ENCODE measurements around the gene WDR41. TPM values are rescaled to one million over a fixed set of nuclear protein-coding genes. Genes with fewer than 3 reads are reported as not detected.

The WDR41 gene
- polyA plus RNA-seq, 4 donors, result 7.2 to 26.5 (median 10.7) TPM

DNA sequence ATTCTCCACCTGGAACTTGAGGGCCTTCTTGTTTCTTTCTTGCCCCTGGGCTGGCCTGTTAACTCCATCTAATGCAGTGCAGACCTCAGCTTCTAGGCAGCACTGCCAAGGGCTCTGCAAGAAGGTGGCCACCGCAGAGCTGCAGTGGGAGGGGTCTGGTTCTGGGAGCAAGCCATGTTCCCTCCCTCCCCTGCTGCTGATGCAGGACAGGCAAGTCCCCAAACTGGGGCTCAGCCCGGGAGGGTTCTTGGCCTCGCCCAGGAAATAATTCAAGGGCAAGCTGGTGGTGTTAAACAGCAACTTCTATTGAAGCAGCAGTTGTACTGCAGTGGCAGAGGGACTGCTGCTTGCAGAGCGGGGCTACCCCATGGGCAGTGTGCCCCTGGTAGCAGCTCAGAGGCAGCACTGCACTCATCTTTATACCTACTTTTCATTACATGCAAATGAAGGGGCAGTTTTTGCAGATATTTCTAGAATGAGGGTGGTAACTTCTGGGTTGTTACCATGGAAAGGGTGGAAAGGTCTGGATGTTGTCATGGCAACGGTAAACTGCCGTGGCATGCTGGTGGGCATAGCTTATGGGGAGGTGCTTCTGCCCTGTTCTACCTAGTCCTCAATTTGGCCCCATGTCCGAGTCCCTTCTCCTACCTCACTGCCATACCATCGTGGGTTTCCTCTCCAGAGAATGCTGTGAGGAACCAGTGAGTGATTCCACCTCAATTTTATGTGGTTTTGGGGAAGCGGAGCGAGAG, 82.1 kb downstream of the WDR41 start:
- Histone ChIP-seq H3K4me1 (ENCODE audit: control insufficient read depth in 3 of 3, insufficient read depth in 2 of 3, low read depth in 1 of 3, low read length in 2 of 3) (no peaks in the 10 kb centered on the region), H3K27me3 (ENCODE audit: control insufficient read depth in 3 of 3, insufficient read depth in 3 of 3, low read length in 3 of 3) (no peaks in the 10 kb centered on the region), H3K27ac (ENCODE audit: low read depth in 1 of 3, low read length in 2 of 3) (no peak overlapping the region), H3K9me3 (ENCODE audit: control insufficient read depth in 2 of 2, insufficient read depth in 1 of 2, low read depth in 1 of 2, low read length in 1 of 2) (no peaks in the 10 kb centered on the region), H3K4me3 (ENCODE audit: low read depth in 1 of 3, low read length in 3 of 3) (no peak overlapping the region), H3K36me3 (ENCODE audit: control insufficient read depth in 3 of 3, insufficient read depth in 2 of 3, low read depth in 1 of 3, low read length in 3 of 3) (no peaks in the 10 kb centered on the region)
- FAIRE-seq (no peak), DNase-seq (no peak)
- 73 to 78% (median 76%) methylated on average over 10 of the region's 10 CpGs for WGBS, 3 donors

GRCh38 chr5:77407152-77407551, 85.0 kb downstream of the WDR41 start:
- Histone ChIP-seq H3K27ac (ENCODE audit: low read depth in 1 of 3, low read length in 2 of 3) (no peak overlapping the region), H3K4me1 (ENCODE audit: control insufficient read depth in 3 of 3, insufficient read depth in 2 of 3, low read depth in 1 of 3, low read length in 2 of 3) (no peaks in the 10 kb centered on the region), H3K9me3 (ENCODE audit: control insufficient read depth in 2 of 2, insufficient read depth in 1 of 2, low read depth in 1 of 2, low read length in 1 of 2) (no peaks in the 10 kb centered on the region), H3K27me3 (ENCODE audit: control insufficient read depth in 3 of 3, insufficient read depth in 3 of 3, low read length in 3 of 3) (no peaks in the 10 kb centered on the region), H3K36me3 (ENCODE audit: control insufficient read depth in 3 of 3, insufficient read depth in 2 of 3, low read depth in 1 of 3, low read length in 3 of 3) (no peaks in the 10 kb centered on the region), H3K4me3 (ENCODE audit: low read depth in 1 of 3, low read length in 3 of 3) (no peak overlapping the region)
- WGBS, 3 donors, result 92 to 97% (median 96%) methylated on average over 10 of the region's 10 CpGs
- DNase-seq (no peak), FAIRE-seq (no peak)

DNA sequence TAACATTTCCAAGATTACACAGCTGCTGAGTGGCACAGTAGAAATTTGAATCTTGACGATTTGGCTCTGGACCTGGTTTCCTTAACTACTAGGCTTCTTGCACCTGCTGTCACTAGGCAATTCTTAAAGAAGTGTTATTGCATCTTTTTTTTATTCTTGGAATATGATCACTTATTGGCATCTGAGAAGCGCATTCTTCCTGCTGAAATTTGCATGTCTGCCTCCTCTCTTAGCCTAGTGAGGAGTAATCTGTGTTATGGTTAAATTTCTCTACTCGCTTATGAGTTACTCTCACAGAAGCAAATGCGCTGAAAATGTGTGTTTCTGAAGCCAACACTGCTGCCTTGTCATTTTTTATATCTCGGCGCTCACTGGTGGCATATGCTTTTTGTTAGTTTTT, 89.3 kb downstream of the WDR41 start:
- Histone ChIP-seq H3K27ac (ENCODE audit: low read depth in 1 of 3, low read length in 2 of 3) (no peak overlapping the region), H3K4me3 (ENCODE audit: low read depth in 1 of 3, low read length in 3 of 3) (no peak overlapping the region), H3K4me1 (ENCODE audit: control insufficient read depth in 3 of 3, insufficient read depth in 2 of 3, low read depth in 1 of 3, low read length in 2 of 3) (no peaks in the 10 kb centered on the region), H3K9me3 (ENCODE audit: control insufficient read depth in 2 of 2, insufficient read depth in 1 of 2, low read depth in 1 of 2, low read length in 1 of 2) (no peaks in the 10 kb centered on the region), H3K36me3 (ENCODE audit: control insufficient read depth in 3 of 3, insufficient read depth in 2 of 3, low read depth in 1 of 3, low read length in 3 of 3) (no peaks in the 10 kb centered on the region), H3K27me3 (ENCODE audit: control insufficient read depth in 3 of 3, insufficient read depth in 3 of 3, low read length in 3 of 3) (no peaks in the 10 kb centered on the region)
- DNase-seq (no peak), FAIRE-seq (no peak)
- WGBS, 3 donors, result 84 to 87% (median 86%) methylated on average over 6 of the region's 6 CpGs

DNA sequence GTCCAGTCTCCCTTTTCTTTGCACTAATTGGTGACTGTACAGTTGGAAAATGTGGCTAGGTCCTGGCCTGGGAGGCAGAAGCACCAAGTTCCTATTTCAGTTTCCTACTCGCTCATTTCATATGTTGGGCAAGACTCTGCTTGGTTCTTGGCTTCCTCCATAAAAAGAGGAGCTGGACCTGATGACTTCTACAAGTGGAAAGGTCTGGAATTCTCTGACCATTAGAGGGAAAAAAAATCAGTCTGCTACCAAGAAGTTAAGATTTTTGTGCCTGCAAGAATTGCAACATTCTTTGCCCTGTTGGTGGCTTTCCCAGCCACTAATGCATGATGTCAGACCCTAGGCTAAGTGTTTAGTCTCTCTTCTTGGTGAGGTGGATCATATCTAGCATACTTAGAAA, 91.5 kb downstream of the WDR41 start:
- Histone ChIP-seq H3K9me3 (ENCODE audit: control insufficient read depth in 2 of 2, insufficient read depth in 1 of 2, low read depth in 1 of 2, low read length in 1 of 2) (no peaks in the 10 kb centered on the region), H3K4me1 (ENCODE audit: control insufficient read depth in 3 of 3, insufficient read depth in 2 of 3, low read depth in 1 of 3, low read length in 2 of 3) (no peaks in the 10 kb centered on the region), H3K27me3 (ENCODE audit: control insufficient read depth in 3 of 3, insufficient read depth in 3 of 3, low read length in 3 of 3) (no peaks in the 10 kb centered on the region), H3K27ac (ENCODE audit: low read depth in 1 of 3, low read length in 2 of 3) (no peak overlapping the region), H3K36me3 (ENCODE audit: control insufficient read depth in 3 of 3, insufficient read depth in 2 of 3, low read depth in 1 of 3, low read length in 3 of 3) (no peaks in the 10 kb centered on the region), H3K4me3 (ENCODE audit: low read depth in 1 of 3, low read length in 3 of 3) (no peak overlapping the region)
- DNase-seq (no peak), FAIRE-seq (no peak)
- 73 to 97% (median 96%) methylated on average over 1 of the region's 1 CpG for WGBS, 3 donors

DNA sequence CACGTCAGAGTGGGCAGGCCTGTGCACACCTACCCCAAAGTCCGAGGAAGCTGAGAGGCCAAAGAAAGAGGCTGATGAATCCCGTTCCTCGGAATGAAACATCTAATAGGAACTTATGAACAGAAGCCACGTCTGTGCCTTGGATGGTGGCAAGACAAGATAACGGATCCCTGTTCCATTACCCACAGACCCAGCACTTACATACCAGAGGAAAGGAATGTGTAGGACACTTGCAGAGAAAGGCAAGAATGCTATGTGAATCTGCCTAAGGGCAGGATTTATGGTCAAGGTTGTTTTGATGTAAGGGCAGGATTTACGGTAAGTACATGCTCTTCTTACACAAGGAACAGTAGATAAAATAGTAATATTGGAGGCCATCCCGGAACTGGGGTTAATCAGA, 93.2 kb downstream of the WDR41 start:
- Histone ChIP-seq H3K27ac (ENCODE audit: low read depth in 1 of 3, low read length in 2 of 3) (no peak overlapping the region), H3K36me3 (ENCODE audit: control insufficient read depth in 3 of 3, insufficient read depth in 2 of 3, low read depth in 1 of 3, low read length in 3 of 3) (no peaks in the 10 kb centered on the region), H3K9me3 (ENCODE audit: control insufficient read depth in 2 of 2, insufficient read depth in 1 of 2, low read depth in 1 of 2, low read length in 1 of 2) (no peaks in the 10 kb centered on the region), H3K27me3 (ENCODE audit: control insufficient read depth in 3 of 3, insufficient read depth in 3 of 3, low read length in 3 of 3) (no peaks in the 10 kb centered on the region), H3K4me1 (ENCODE audit: control insufficient read depth in 3 of 3, insufficient read depth in 2 of 3, low read depth in 1 of 3, low read length in 2 of 3) (no peaks in the 10 kb centered on the region), H3K4me3 (ENCODE audit: low read depth in 1 of 3, low read length in 3 of 3) (no peak overlapping the region)
- FAIRE-seq, result no peak
- DNase-seq, result no peak
- WGBS, 3 donors, result 92 to 93% (median 93%) methylated on average over 8 of the region's 8 CpGs

- no peak overlapping the region for H3K4me3 ChIP-seq (ENCODE audit: low read depth in 1 of 3, low read length in 3 of 3)
- no peak overlapping the region for H3K27ac ChIP-seq (ENCODE audit: low read depth in 1 of 3, low read length in 2 of 3)
- H3K9me3 ChIP-seq (ENCODE audit: control insufficient read depth in 2 of 2, insufficient read depth in 1 of 2, low read depth in 1 of 2, low read length in 1 of 2), result no peaks in the 10 kb centered on the region
- DNase-seq, result no peak
- WGBS, 3 donors, result 97 to 98% (median 97%) methylated on average over 13 of the region's 13 CpGs
- H3K27me3 ChIP-seq (ENCODE audit: control insufficient read depth in 3 of 3, insufficient read depth in 3 of 3, low read length in 3 of 3), result no peaks in the 10 kb centered on the region
- no peaks in the 10 kb centered on the region for H3K36me3 ChIP-seq (ENCODE audit: control insufficient read depth in 3 of 3, insufficient read depth in 2 of 3, low read depth in 1 of 3, low read length in 3 of 3)
- no peak for FAIRE-seq
- H3K4me1 ChIP-seq (ENCODE audit: control insufficient read depth in 3 of 3, insufficient read depth in 2 of 3, low read depth in 1 of 3, low read length in 2 of 3), result no peaks in the 10 kb centered on the region
These were observed 93.7 kb downstream of the WDR41 start for GRCh38 chr5:77398458-77398857.

GRCh38 chr5:77397686-77398292, 94.3 kb downstream of the WDR41 start:
- WGBS, 3 donors, result 73 to 77% (median 76%) methylated on average over 5 of the region's 5 CpGs
- FAIRE-seq, result no peak

DNA sequence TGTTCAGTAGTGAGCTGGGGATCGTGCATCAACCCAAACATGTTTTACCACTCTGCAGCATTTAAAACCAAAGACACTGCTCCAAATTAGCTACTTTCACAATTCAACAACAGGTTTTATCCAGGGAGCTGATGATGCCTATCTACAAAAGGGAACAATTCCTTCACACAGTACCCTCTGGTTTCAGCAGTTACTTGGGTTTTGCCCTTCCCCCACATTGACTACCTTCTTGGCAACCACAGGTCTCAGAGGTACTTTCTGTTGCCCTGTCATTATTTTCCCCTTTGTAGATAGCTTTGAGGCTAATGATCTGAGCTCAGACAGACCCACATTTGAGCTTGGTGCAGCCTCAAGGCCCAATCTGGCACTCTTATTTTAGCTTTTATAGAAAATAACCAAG, 96.1 kb downstream of the WDR41 start:
- no peak for FAIRE-seq
- 75 to 86% (median 79%) methylated on average over 1 of the region's 1 CpG for WGBS, 3 donors
- Histone ChIP-seq H3K27ac (ENCODE audit: low read depth in 1 of 3, low read length in 2 of 3) (no peak overlapping the region), H3K4me1 (ENCODE audit: control insufficient read depth in 3 of 3, insufficient read depth in 2 of 3, low read depth in 1 of 3, low read length in 2 of 3) (no peaks in the 10 kb centered on the region), H3K4me3 (ENCODE audit: low read depth in 1 of 3, low read length in 3 of 3) (no peak overlapping the region), H3K36me3 (ENCODE audit: control insufficient read depth in 3 of 3, insufficient read depth in 2 of 3, low read depth in 1 of 3, low read length in 3 of 3) (no peaks in the 10 kb centered on the region), H3K9me3 (ENCODE audit: control insufficient read depth in 2 of 2, insufficient read depth in 1 of 2, low read depth in 1 of 2, low read length in 1 of 2) (no peaks in the 10 kb centered on the region), H3K27me3 (ENCODE audit: control insufficient read depth in 3 of 3, insufficient read depth in 3 of 3, low read length in 3 of 3) (no peaks in the 10 kb centered on the region)
- DNase-seq, result no peak

More at GRCh38 chr5:77397686-77398292, 94.3 kb downstream of the WDR41 start:
- DNase-seq, result peak in 1 of 2 donors; percentile 43
- Histone ChIP-seq H3K27me3 (ENCODE audit: control insufficient read depth in 3 of 3, insufficient read depth in 3 of 3, low read length in 3 of 3) (no peaks in the 10 kb centered on the region), H3K4me1 (ENCODE audit: control insufficient read depth in 3 of 3, insufficient read depth in 2 of 3, low read depth in 1 of 3, low read length in 2 of 3) (no peaks in the 10 kb centered on the region), H3K4me3 (ENCODE audit: low read depth in 1 of 3, low read length in 3 of 3) (no peak overlapping the region), H3K36me3 (ENCODE audit: control insufficient read depth in 3 of 3, insufficient read depth in 2 of 3, low read depth in 1 of 3, low read length in 3 of 3) (no peaks in the 10 kb centered on the region), H3K9me3 (ENCODE audit: control insufficient read depth in 2 of 2, insufficient read depth in 1 of 2, low read depth in 1 of 2, low read length in 1 of 2) (no peaks in the 10 kb centered on the region), H3K27ac (ENCODE audit: low read depth in 1 of 3, low read length in 2 of 3) (no peak overlapping the region)
